NOMO-1 treated with dmso at 0.1 percent for 144 hours (cell line): ENCODE measurements around the gene ERI2.

ENCODE experiments used
- DNase-seq: peaks from one replicate; lab custom pipeline; 2025; ENCODE audit not compliant: unreplicated experiment; lab: John Stamatoyannopoulos, UW

ERI2 gene

GRCh38 chr16:20806168-20807050 is at the start of gene ERI2, which contains the start of gene REXO5:
Gene ERI2, minus strand, starts transcription at chr16:20806472. Its CDS starts 42 bp downstream, at chr16:20806430.
Gene REXO5, plus strand, starts transcription at chr16:20806527. Its CDS starts 427 bp downstream, at chr16:20806954.
- DNase-seq, result peak; percentile 85

GRCh38 chr16:20854963-20855362 is 48.7 kb upstream of the ERI2 start:
- DNase-seq, result no peak

DNA sequence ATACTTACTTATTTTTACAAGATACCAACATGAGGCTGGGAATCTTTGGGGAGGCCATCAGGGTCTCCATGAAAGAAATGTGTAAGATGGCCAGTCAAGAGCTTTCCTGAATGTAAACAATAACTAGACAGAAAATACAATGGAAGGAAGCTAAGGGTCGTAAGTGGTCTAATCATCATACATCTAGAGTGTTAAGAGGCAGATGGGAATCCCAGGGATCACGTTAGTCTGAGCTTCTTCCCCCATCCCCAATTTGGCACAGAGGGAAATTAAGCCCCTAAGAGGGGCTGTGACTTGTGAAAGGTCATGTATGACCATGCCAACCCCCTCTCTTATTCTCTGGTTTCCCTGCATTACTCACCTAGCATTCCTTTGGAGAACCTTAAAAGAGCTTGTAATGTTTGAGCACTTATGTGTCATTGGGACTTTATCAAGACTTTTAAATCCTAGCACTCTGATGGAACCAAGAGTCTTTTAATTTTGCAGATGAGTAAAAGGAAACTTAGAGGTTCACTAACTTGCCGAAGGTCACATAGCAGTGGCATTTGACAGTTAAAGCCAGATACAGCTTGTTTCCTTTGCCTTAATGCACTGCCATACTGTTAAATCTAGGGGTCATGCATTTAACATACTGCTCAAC is 47.8 kb upstream of the ERI2 start:
- DNase-seq, result no peak

DNA sequence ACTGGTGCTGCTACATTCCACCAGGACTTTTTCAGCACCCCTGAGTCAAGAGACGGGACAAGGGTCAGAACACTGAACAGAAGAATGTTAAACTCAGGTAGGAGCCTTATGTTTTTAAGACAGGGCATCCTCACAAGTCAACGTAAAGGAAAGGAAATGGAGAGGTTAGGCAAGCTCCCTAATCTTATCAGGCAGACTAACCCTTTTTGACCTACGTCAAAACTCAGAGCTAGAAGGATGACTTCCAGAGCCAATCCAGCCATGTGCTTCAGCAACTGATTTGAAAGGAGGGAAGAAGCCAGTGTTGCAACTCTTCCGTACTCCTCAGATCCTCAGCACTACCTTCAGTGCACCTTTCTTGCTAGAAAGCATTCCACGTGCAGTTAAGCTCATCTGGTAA is 46.9 kb upstream of the ERI2 start:
- DNase-seq, result no peak

GRCh38 chr16:20851601-20852000 is 45.3 kb upstream of the ERI2 start:
- DNase-seq, result no peak

- no peak for DNase-seq
These were observed 44.7 kb upstream of the ERI2 start for GRCh38 chr16:20850981-20851380.

DNA sequence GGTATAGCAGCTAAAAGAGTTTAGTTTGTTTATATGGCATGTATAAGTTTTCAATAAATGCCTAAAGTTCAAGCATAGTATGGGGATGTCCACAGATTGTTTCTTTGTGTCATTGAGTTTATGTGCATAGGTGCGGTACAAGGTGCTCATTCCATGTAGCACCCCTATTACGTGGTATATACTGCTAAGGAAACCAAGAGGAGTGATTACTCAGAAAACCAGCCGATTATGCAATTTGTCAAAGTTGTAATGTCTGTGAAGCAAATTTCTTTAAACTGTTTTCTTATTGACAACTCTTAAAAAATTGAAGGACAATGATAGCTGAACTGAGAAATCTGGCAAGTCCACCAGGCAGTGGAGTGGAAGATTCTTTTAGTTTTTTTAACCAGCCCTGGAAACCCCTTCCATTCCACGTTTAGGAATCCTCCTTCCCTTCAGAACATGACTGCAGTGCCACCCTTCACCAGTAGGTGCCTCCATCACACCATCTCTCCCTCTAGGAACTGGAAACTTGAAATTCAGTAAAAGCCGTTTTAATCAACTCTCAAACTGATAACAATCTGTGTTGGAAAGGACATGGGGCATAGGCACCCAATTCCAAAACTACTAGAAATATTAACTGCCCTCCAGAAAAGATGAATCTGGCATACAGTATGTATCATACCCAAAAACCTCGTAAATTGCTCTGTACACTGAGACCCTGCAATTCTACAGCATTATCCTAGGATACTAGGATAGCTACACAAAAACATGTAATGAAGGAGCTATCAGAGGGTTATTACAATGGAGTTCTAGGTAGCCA is 43.5 kb upstream of the ERI2 start:
- no peak for DNase-seq

DNA sequence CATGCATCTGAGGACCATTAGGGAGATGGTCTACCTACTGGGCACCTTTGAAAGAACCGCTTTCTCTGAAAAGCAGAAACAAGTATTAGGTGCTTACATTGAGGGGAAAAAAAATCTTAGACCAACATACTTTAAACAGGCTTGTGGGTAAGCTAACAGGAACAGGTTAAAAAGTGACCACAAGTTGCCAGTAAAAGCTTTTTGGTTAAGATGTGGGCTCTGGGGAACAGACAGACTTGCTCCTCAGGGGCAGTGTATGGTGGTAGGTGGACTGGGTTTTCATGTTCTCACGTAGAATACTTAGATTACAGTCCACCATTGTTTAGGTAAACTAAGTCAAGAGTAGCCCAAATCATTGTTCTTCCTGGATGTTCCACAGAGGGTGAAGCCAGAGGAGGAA is 41.3 kb upstream of the ERI2 start:
- no peak for DNase-seq

- DNase-seq, result no peak
These were observed 40.3 kb upstream of the ERI2 start for GRCh38 chr16:20846551-20846950.

DNA sequence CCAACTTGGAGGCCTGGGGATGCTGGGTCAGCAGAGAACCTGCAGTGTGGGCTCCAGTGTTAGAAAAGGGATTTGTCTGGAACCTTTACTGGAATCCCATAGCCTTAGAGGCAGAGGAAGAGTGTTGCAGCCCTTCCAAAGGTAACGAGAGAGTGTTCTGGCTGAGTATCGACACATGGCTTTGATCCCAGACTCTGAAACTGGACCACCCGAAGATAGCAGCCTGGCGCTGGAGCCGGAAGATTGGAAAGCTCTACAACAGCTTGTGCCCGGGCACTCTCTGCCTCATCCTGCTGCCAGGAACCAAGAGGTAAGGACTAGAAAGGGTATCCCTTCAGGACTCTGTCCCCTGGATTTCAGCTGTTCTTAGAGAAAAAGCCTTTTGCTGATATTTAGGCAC is 39.8 kb upstream of the ERI2 start:
- DNase-seq, result no peak

GRCh38 chr16:20844588-20844987 is 38.3 kb upstream of the ERI2 start:
- DNase-seq, result no peak

DNA sequence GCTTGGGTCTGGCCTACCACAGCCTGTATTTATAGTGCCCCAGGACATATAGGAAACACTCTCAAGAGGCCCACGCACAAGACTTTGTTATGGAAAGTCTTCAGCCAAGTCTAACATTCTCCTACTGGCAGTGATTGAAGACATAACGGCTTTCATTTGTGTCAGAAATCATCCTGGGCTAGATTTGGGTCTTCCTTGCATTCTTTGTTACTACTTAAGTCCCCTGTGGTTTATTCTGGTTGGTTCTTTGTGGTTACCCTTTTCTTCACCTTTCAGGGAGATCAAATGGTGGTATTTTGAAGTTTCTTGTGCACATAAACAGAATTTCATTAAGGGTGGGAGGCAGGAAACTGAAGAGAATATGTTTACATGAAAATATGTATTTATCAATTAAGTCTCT is 37.8 kb upstream of the ERI2 start:
- DNase-seq, result no peak

DNA sequence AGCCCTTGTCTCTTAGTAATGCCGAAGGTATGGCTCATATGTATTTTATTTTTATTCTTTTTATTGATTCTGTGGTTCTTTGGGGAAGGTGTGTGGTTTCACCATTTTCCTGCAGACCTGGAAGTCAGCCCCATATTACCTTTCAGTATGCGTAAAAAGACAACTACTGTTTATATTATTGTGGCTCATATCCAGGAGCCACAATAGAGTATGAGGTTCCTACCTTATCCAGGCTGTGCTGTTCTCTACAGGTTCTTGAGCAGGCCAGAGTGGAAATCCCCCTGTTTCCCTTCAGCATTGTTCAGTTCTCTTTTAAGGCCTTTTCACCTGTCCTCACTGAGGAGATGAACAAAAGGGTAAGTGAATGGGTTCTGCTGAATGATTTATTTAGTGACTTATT is 33.2 kb upstream of the ERI2 start:
- DNase-seq, result no peak

DNA sequence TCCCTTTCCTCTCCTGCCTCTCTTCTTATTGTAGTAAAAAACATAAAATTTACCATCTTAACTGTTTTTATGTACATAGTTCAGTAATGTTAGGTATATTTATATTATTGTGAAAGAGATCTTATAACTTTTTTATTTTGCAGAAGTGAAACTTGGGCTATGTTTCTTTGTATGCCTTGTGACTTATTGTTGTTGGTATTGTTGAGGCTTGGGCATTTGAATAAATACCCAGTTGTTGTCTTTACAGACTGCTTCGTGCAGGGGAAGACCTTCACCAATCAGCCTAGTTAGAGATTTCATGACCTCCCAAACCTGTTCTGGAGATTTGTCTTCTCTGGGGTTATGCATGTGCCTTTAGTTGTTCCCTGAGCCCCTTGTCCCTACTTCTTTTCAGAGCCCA is 32.0 kb upstream of the ERI2 start:
- DNase-seq, result no peak

DNA sequence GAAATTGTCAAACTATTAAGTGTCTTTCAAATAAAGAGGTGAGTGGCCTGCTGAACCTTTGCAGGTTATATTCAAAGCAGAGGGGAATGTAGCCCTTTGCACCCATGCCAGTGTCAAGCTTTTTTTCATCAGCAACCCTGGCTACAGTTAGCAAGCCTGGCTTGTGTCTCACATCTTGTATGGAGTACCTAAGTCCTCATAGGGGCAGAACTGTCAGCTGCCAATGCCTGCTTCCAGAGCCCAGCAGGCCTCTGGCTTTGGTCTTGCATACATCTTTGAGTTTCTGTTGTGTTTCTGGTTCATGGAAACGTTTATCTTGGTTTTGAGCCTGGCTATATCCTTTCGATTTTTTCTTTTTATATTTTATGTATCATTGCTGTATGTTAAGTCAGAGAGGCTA is 26.8 kb upstream of the ERI2 start:
- DNase-seq, result no peak

DNA sequence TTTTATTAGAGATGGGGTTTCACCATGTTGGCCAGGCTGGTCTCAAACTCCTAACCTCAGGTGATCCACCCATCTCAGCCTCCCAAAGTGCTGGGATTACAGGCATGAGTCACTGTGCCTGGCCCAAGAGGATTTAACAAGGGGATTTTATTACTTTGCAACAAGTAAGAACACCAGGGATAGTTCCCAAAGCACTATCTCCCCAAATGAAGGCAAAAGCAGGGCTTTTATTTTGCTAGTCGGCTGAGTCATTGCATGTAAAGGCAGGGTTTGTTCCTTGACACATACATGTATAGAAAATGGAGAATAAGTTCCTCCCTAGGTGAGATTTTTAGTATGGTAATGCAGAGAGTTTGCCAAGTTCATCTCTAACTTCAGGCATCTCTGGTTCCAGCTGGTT is 24.1 kb upstream of the ERI2 start:
- no peak for DNase-seq

- no peak for DNase-seq
These were observed 23.3 kb upstream of the ERI2 start for GRCh38 chr16:20829536-20829935.

DNA sequence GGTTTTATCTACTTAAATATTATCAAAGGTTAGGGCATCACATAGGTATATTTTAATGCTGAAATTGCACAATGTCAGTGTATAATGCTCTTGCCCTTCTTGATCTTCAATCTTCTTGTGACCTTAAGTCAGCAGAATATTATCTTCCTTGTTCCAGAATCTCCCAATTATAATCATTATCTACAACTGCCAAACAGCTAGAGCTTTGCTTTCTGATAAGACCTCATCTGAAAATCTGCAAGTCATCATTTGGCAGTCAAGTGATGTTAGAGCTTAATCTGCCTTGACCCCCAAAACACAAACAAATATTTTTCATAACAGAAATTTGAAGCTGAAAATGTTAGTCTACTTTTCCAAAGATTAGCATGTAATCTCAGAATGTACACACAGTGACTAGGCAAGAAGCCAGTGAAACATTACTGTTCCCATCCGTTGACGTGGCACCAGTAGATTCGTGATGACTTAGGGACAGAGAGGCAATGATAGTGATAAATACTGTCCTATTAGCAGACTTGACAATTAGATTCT is 19.8 kb upstream of the ERI2 start:
- no peak for DNase-seq

DNA sequence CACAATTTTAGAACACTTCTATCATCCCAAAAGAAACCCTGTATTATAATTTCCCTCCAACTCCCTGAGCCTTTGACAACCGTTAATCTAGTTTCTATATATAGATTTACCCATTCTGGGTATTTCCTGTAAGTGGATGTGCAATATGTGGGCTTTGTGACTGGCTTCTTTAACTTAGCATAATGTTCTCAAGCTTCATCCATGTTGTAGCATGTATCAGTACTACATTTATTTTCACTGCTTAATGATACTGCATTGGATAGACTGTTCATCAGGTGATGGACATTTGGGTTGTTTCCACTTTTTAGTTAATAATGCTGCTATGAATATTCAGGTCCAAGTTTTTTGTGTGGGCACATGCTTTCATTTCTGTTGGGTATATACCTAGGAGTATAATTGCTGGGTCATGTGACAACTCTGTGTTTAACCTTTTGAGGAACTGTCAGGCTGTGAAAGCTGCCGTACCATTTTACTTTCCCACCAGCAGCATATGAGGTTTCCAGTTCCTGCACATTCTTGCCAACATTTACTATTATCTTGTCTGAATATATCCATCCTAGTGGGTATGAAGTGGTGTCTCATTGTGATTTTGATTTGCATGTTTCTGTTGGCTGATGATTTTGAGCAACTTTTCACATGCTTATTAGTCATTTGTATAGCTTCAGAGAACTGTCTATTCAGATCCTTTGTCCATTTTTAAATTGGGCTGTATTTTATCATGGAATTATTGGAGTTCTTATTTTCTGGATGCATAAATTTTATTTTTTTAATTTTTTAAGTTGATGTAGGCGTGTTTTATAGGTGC is 16.5 kb upstream of the ERI2 start:
- peak; percentile 0 for DNase-seq

DNA sequence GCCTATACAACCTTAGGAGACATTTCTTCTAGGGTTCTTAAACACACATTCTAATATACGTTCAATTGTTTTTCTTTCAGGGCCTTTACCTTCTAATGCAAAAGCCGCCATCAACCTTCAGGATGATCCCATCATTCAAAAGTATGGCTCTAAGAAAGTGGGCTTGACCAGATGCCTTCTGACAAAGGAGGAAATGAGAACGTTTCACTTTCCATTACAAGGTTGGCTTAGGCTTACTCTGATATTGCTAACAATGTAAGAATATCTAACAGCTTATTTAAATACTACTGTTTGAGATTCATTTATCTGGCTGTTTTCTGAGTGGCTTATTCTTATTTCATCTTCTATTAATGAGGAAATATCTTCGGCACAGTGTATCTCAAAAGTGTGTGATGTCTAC is 15.4 kb upstream of the ERI2 start:
- no peak for DNase-seq
